HG03558 (cell line): ENCODE measurements around the gene RFTN1.

Source experiments
- ATAC-seq: cut with Tn5 transposase; IDR thresholded peaks from one replicate; pipeline ENCODE4 v1.9.1; 2021; ENCODE audit warnings: moderate number of reproducible peaks; ENCODE audit not compliant: unreplicated experiment; ENCODE audit errors: extremely low read depth

Gene RFTN1

GRCh38 chr3:16513141-16514020 is at the start of gene RFTN1:
Gene RFTN1, minus strand, starts transcription at chr3:16513699. Its CDS starts 19,830 bp downstream, at chr3:16493869.
- ATAC-seq: no peak

- no peak for ATAC-seq
Observed at GRCh38 chr3:16559653-16560365, 46.3 kb upstream of the RFTN1 start.

DNA sequence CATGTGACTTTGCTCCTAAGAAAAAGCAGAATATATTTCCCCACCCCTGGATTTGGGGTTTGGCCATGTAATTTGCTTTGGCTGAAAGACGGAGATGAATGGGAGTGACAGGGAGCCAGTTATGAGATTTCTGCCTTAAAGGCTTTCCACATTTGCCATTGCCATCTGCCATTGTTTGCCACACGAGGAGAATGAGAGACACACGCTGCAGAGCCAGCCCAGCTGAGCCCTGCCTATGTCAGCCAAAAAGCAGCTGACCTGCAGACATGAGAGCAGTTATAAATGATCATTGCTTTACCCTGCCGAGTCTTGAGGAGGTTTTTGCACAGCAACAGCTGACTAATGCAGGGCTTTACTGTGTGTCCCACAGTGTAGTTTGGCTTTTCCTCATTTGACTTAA is 40.6 kb upstream of the RFTN1 start:
- no peak for ATAC-seq

DNA sequence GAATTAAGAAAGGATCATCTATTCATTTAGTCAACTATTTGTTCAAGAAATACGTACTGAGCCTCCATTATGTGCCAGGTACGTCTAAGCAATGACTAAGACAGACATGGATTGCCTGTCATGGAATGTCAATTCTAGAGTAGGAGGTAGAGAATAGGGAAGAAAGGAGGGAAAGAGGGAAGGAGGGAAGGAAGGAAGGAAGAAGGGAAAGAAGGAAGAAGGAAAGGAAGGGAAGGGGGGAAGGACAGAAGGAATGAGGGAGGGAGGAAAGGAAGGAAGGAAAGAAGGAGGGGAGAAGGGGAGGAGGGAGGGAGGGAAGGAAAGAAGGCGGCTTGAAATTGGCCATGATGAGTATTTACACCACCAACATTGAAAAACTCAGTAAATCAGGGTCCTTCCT is 39.3 kb upstream of the RFTN1 start:
- no peak for ATAC-seq

- ATAC-seq: no peak
Observed at GRCh38 chr3:16551342-16551976, 38.0 kb upstream of the RFTN1 start.

DNA sequence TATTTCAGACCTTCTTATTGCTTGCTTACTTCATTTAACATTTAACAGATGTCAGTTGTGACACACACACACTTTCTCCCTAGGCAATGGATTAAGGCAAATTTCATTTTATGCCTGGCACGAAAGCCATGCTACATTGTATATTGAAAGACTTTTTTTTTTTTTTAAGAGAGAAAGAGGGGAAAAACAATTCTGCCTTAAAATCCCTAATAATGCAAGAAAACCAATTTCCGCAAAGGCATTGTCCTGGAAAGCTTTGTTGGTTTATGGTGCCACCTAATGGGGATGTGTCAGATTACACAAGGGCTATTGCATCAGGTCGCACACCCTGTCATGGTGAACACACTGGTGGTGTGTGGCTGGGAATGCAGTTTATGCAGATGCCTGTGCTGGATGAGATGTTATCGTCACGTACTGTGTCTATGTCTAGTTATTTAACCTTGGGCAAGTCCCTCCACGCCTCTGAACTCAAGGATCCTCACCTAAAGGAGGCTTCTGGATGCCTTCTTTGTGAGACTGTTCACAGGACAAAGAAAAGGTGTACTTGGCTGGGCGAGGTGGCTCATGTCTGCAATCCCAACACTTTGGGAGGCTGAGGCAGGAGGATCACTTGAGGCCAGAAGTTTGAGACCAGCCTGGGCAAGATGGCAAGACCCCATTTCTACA is 37.3 kb upstream of the RFTN1 start:
- ATAC-seq: peak; percentile 57

- ATAC-seq: no peak
Observed at GRCh38 chr3:16550305-16550675, 36.8 kb upstream of the RFTN1 start.

GRCh38 chr3:16548721-16549120 is 35.2 kb upstream of the RFTN1 start:
- ATAC-seq: no peak

DNA sequence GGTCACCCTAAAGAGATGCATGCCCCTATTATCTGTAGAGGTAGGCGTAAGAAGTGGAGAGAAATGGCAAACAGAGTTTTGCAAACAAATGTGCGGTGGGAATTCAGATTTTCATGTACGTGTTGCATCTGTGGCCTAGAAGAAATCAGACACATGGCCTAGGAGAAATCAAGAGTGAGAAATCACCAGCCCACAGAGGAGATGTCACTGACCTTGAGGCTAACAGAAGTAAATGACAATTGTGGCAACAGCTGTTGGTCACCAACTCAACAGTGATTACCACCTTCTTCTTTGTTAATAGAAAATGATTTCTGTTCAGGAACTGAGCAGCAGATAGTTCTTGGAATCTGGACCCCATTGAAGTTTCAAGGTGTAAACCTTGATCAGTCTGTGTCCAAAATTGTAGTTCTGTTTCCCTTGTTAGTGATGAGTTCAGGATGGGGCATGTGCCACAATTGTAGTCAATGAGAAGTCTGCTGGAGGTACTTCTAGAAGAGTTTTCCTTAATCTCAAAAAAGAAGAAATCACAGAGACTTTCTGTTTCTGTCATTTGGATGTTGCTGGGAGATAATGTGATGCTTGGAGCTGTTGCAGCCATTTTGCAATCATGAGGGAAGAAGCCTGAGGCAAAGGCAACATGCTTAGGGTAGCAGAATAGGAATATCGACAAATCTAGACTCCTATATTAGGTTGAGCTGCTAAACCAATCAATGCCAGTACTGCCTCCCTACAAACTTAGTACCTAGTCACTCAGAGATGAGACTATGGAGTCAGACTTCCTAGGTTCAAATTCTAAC is 34.3 kb upstream of the RFTN1 start:
- no peak for ATAC-seq

DNA sequence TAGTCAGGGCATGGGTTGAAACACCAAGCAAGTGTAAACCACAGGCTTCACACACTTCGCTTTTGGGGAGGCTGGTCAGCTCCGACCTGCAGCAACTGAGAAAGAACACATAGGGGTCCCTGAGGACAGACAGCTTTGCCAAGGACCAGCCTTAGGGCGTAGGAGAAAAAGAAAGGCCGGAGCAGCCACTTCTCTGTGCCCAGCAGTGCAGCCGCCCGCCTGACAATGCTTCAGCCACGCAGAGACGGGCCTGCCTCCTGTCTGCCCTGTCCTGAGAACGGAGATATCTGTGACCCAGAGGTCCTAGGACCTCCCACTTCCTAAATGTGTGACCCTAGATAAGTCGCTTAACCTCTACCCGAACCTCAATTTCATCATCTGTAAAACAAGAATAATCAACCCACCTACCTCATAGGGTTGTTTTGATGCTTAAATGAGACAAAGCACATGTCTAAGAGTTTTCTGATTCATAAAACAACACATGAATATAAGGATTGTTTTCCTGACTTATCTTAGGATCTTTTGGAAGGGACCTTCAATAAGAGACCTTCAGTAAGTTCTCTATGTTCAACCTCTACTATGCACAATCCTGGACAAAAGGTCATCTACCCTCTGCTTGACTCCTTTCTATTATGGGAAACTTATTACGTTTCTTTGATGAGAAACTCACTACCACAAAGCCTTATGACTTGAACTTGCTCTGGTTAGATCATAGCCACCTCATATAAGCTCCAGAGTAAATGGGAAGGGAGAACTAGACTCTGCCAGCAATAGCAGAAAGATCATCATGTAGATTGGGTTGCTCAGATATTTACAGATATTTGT is 32.9 kb upstream of the RFTN1 start:
- ATAC-seq: no peak

DNA sequence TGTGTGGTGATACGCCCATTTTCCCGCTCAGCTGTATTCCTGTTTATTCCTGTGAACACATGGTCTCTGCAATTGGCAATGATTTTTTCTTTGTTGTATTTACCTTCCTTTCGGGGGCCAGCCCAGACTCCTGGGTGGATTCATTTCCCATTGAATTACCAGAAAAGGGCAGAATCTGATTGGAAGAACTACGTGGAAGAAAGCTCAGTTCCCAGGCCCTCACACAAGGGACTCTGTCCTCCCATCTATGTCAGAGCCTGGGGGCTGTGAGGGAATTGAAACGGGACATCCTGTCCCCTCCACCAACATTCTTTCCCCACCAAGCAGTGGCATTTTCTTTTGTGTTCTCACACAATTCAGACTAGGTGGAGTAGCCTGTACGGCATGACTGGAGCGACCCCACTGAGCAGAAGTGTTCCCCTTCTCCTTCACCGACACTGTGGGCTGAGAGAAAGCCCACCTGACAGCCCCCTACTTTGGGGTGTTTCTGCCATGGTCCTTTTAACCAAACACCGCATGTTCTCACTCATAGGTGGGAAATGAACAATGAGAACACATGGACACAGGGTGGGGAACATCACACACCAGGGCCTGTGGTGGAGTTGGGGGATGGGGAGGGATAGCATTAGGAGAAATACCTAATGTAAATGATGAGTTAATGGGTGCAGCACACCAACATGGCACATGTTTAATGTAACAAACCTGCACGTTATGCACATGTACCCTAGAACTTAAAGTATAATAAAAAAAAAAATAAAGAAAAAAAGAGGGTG is 32.1 kb upstream of the RFTN1 start:
- ATAC-seq: no peak

DNA sequence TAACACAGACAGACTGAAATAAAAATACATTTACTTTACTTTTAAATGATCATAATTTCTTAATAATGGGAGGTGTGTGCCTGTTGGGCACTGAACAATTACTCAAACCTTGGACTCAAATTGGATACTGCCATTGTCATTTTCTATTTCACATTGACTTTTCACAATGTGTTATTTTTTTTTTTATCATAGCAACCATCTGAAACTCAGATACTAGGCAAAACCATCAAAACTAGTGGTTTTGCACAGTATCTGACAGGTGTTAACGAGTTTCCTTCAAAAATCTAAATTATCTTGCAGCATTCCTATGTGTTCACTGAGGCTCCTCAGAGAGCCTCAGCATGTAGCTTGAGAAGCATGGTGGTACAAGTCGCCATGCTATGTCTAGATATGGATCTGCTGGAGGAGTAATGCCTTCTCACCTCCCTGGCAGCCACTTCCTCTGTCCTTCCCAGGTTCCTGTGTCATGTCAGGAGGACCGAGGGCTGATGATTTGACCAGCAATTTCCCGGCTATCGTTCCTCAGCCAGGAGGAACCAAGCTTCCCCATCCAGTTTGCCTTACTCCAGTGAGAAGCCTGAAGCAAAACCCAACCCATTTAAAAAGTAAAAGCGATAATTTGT is 29.9 kb upstream of the RFTN1 start:
- no peak for ATAC-seq

- ATAC-seq: no peak
Observed at GRCh38 chr3:16538507-16538906, 25.0 kb upstream of the RFTN1 start.

DNA sequence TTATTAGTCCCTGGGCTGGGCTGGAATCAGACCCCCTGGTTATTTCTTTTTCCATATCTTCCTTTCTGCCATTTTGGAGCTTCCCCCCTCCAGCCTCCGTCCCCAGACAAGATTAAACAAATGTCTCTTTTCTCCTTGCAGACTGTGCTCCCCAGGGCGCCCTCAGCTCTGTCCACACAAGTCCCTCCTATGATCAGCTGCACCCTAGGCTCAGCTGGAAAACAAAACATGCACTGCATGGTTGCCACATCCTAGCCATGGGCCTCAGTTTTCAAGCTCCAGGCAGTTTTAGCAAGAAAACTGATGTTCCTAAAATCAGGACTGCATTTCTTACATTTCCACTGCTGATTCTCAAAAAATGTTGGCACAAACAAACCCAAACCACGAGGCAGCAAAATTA is 23.5 kb upstream of the RFTN1 start:
- ATAC-seq: no peak

DNA sequence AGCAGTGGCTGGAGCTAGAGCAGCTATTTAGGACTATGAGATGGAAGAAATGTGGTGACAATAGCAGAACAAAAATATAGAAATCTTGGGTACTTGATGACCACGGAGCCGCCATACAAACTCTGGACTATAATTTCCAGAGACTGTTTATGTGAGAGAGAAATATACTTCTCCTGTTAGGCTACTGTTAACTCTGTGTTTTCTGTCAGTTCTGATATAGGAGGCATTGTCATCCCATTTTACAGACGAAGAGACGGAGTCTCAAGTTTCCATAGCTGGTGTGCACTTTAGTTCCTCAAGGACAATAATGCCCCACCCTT is 22.8 kb upstream of the RFTN1 start:
- ATAC-seq: no peak

DNA sequence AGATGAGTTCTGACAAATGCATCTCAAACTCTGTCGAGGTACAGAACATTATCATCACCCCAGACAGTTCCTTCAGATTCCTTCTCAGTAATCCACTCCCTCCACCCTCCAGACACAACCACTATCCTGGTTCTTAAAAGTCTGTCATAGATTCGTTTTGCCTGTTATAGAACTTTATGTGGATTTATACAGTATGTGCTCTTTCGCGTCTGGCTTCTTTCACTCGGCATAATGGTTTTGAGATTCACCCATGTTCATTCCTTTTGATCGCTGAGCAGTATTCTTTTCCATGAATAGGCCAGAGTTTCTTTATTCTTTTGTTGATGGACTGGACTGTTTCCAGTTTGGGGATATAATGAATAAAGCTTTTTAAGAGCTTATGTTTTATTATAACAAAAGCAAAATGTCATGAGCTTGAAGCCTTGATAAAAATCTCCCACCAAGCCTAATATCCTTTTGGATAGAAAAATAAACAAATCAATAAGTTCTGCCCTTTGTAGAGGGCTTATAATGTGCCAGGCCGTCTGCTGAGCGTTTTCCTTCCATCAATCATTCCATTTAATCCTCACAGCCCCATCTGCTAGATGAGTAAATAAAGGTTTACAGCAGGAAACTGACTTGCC is 21.3 kb upstream of the RFTN1 start:
- ATAC-seq: no peak

- no peak for ATAC-seq
Observed at GRCh38 chr3:16533928-16534574, 20.6 kb upstream of the RFTN1 start.
